Ovary (tissue), 9 donors: ENCODE data around the gene RASAL2. TPM values are rescaled to one million over a fixed set of nuclear protein-coding genes. Genes with fewer than 3 reads are reported as not detected.

ENCODE experiments used
- DNase-seq, 5 donors: peaks; one replicate each; pipeline ENCODE4 v3.0.0-alpha.2; 2019 to 2020
- H3K27ac ChIP-seq, 2 donors: fragments of 200-600 bp; one replicate each; pipeline versions ENCODE4 v1.5.1 to v1.8.0; 2019 to 2022
- H3K27me3 ChIP-seq: fragments of 200-600 bp; one replicate; pipeline ENCODE4 v1.8.0; 2022
- H3K36me3 ChIP-seq: fragments of 200-600 bp; sonication (generic); one replicate; pipeline ENCODE4 v1.5.1; 2019
- H3K4me1 ChIP-seq: one replicate; pipeline ENCODE4 v1.8.1; 2013; ENCODE audit warnings: mild to moderate bottlenecking, moderate library complexity; ENCODE audit not compliant: insufficient read depth
- H3K4me3 ChIP-seq: fragments of 200-600 bp; sonication (generic); one replicate; pipeline ENCODE4 v1.5.1; 2017
- H3K9me3 ChIP-seq, 2 donors: fragments of 200-600 bp in 1 of 2; sonication (generic) in 1 of 2; one replicate each; pipeline versions ENCODE4 v1.5.1 to v1.8.1; 2013 to 2019; ENCODE audit warnings: mild to moderate bottlenecking in 1 of 2, moderate library complexity in 1 of 2
- EP300 ChIP-seq: sonication (generic); formaldehyde crosslinking; IDR thresholded peaks from one replicate; pipeline ENCODE4 v1.6.1; 2017; ENCODE audit warnings: antibody characterized with exemption
- POLR2A ChIP-seq: fragments of 450-650 bp; IDR thresholded peaks from one replicate; pipeline ENCODE4 v1.6.1; 2017; ENCODE audit warnings: antibody characterized with exemption, mild to moderate bottlenecking, moderate library complexity
- WGBS, 3 donors: extraction: QIAGEN DNeasy Blood & Tissue Kit in 1 of 3; methylation state at CpG; one replicate each; pipeline versions ENCODE4 v1.1.5 to v1.1.7; 2013 to 2017; 5-methylcytosine and 5-hydroxymethylcytosine counted together
- intact Hi-C, 4 donors: fragments of 100-400 bp; cut with DNase I; formaldehyde crosslinking; loops; one replicate each; pipeline versions ENCODE4 v1.11.0 to v1.15.1; 2022 to 2023
- polyA plus RNA-seq, 2 donors: library from polyadenylated mRNA; stranded (reverse); fragments of 200-250 nt in 1 of 2; fragments of 350-450 nt in 1 of 2; fragmentation: Illumina TruSeq in 1 of 2; extraction: RNeasy Lipid Tissue Mini Kit (QIAGEN cat#74804) in 1 of 2; gene quantifications; one replicate each; pipeline ENCODE4 v1.2.3, GENCODE V29; 2013 to 2014
- total RNA-seq, 7 donors: library from RNA; depleted of rRNA in 2 of 7; stranded (reverse); fragments of >200 nt in 2 of 7; fragmentation: NEBNext Ultra II Directional in 3 of 7; extraction: Animal tissue kit (Norgen Biotek cat#: 25700) in 3 of 7; gene quantifications; one replicate each; pipeline versions ENCODE4 v1.1.0 to v1.2.4, GENCODE V29; 2016 to 2023
- TF ChIP-seq, protein P1 (sequence below), 3 donors: fragments of 450-650 bp in 2 of 3; fragments of 200-600 bp in 1 of 3; IDR thresholded peaks; one replicate each; pipeline versions ENCODE4 v1.5.1 to v1.8.0; 2016 to 2022; ENCODE audit warnings: antibody characterized with exemption in 3 of 3, mild to moderate bottlenecking in 1 of 3
- donor health status: DM: no; HTN: no; CAD: no; lungs with moderate emphysema.
- donor health status: DM: no; HTN: no; CAD: no.
- donor health status: Bipolar disorder and iron deficiency.
- donor health status: DM: yes; HTN: yes; CAD: no.
- donor health status: DM: no; HTN: no; CAD: no.
- donor health status: DM: yes; HTN: yes; CAD: no.

Gene RASAL2
- total and polyA plus RNA-seq, 9 donors, result 4.2 to 20.5 (median 11.5) TPM

DNA sequence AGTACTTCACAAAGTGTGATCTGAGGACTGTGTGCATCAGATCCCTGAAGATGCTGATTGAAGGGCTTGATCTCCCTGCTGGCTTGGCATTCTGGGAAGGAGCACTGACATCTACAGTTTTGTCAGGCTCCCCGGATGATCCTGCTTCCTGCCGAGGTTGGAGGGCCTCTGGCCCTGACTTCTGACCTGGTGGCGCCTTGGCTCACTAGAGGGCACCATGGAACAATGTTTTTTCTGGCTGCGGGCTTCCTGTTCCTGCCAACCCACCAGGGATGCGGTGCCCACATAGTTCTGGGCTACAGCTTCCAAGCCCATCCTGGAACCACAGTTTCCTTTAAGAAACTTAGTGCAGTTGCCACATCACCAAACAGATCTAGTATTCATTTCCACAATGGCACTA is 38.8 kb upstream of the RASAL2 start:
- 55 to 66% (median 58%) methylated on average over 5 of the region's 5 CpGs for WGBS, 3 donors
- no peak overlapping the region for H3K27ac ChIP-seq
- H3K9me3 ChIP-seq, result no peaks in the 10 kb centered on the region
- no peak for DNase-seq
- no peak overlapping the region for H3K4me3 ChIP-seq
- no peaks in the 10 kb centered on the region for H3K27me3 ChIP-seq
- peaks cover 7% of the 10 kb centered on the region for H3K4me1 ChIP-seq
- H3K36me3 ChIP-seq, result no peaks in the 10 kb centered on the region
- intact Hi-C loops, result no loop called here
- TF ChIP-seq, protein P1, sequence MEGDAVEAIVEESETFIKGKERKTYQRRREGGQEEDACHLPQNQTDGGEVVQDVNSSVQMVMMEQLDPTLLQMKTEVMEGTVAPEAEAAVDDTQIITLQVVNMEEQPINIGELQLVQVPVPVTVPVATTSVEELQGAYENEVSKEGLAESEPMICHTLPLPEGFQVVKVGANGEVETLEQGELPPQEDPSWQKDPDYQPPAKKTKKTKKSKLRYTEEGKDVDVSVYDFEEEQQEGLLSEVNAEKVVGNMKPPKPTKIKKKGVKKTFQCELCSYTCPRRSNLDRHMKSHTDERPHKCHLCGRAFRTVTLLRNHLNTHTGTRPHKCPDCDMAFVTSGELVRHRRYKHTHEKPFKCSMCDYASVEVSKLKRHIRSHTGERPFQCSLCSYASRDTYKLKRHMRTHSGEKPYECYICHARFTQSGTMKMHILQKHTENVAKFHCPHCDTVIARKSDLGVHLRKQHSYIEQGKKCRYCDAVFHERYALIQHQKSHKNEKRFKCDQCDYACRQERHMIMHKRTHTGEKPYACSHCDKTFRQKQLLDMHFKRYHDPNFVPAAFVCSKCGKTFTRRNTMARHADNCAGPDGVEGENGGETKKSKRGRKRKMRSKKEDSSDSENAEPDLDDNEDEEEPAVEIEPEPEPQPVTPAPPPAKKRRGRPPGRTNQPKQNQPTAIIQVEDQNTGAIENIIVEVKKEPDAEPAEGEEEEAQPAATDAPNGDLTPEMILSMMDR (IDR thresholded peaks at IDR 0.05), result no peak
- TF ChIP-seq POLR2A, result no peak
- no peak for TF ChIP-seq EP300

DNA sequence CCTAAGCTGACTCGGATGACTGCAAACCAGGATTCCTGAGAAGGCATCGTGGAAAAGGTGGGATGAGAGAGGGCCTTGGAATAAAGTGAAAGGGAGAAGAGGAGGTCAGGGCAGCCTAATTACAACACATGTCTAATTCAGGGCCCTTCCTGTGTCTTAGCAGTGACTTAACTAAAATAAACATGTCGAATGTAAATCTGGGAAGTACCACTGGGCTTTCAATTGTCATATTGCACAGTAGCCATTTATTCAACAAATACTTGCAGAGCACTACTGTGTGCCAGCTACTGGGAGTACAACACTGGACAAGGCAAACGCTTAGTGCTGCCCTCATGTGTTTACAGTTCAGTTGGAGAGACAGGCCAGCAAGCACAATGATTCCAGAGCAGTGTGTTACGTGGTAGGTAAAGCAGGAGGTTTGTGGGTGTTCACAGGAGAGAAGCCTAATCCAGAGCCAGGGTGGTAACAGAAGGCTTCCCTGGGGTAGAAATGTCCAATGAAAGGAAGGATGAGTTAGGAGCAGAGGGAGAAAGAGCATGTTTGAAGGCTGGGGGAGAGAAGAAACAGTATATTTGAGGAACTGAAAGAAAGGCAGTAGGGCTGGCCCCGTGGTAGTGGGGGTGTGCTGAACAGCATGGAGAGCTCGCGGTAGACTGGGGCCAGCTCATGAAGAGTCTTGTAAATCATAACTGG is 38.0 kb upstream of the RASAL2 start:
- TF ChIP-seq, protein P1 (IDR thresholded peaks at IDR 0.05), result no peak
- TF ChIP-seq POLR2A (no peak), EP300 (no peak)
- 79 to 83% (median 80%) methylated on average over 8 of the region's 8 CpGs for WGBS, 3 donors
- intact Hi-C loops, result no loop called here
- H3K9me3 ChIP-seq, result no peaks in the 10 kb centered on the region
- no peak overlapping the region for H3K27ac ChIP-seq
- H3K36me3 ChIP-seq, result no peaks in the 10 kb centered on the region
- no peak overlapping the region for H3K4me3 ChIP-seq
- DNase-seq, result no peak
- H3K4me1 ChIP-seq, result peaks cover 7% of the 10 kb centered on the region
- H3K27me3 ChIP-seq, result no peaks in the 10 kb centered on the region

DNA sequence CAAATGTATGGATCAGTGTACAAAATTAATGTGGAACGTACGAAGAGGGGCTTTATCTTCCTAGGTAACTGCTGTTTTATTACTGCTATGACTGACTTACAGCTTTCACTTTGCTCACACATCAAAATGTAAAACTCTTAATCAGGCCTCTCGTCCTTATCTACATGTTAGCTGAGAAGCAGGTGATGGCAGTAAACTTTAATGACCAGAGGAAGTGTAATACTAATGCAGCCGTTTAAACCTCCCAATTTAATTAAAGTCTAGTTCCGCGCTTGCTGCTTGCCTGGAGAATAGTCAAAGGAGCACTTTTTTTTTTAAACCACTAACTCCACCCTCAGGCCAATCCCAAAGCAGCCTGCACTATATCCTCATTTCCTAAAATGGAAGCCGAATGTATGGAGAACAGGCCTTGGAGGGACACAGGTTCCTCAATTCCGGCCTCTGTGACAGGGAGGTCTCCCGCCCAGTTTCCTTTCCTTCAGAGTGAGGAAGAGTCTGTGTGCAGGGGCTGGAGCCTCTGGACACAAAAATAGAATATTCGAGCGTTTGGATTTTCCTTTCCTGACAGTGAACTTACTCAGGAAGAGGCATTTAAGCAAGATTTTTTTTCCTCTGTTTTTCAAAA is 36.7 kb upstream of the RASAL2 start:
- Histone ChIP-seq H3K36me3 (no peaks in the 10 kb centered on the region), H3K9me3 (no peaks in the 10 kb centered on the region), H3K4me3 (no peak overlapping the region), H3K27ac (peak overlapping the region in 1 of 2 donors; percentile 38), H3K27me3 (no peaks in the 10 kb centered on the region), H3K4me1 (peaks cover 7% of the 10 kb centered on the region)
- TF ChIP-seq EP300, result no peak
- TF ChIP-seq POLR2A, result no peak
- TF ChIP-seq, protein P1 (IDR thresholded peaks at IDR 0.05), result no peak
- intact Hi-C loops, result no loop called here
- 37 to 64% (median 50%) methylated on average over 11 of the region's 11 CpGs for WGBS, 3 donors
- no peak for DNase-seq

DNA sequence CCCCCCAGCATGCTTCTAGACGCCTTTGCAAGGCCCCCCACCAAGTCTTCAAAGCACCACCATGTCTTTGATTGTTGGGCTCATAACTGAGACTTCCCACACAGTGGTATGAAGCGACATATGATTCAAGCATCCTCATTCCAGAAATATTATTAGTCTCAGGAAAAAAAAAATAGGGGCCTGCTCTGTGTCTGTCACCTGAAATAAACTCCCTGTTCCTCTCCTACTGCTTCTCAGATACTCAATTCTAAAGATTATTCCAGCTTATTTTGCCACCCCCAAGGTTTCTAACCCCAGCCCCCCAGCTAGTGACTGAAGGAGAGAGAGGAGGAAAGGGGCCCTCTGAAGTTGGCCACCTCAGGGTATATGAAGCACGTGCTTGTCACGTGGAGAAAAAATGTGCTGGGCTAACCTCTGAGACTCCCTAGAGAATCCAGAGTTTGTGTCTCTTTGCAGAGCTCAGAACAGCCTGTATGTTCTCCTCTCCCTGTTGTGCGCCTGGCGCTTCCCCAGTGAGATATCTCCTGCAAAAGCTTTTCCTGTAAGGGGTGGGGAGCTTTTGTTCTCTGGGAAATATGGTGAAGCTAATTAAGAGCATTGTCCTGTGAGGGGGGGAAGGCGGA is 35.9 kb upstream of the RASAL2 start:
- TF ChIP-seq POLR2A (no peak), EP300 (no peak)
- TF ChIP-seq, protein P1 (IDR thresholded peaks at IDR 0.05), result no peak
- Histone ChIP-seq H3K27ac (peak overlapping the region in 1 of 2 donors; percentile 38), H3K4me1 (peaks cover 4% of the 10 kb centered on the region), H3K4me3 (no peak overlapping the region), H3K36me3 (no peaks in the 10 kb centered on the region), H3K27me3 (no peaks in the 10 kb centered on the region), H3K9me3 (no peaks in the 10 kb centered on the region)
- peak; percentile 38 to 81 (median 63) for DNase-seq
- intact Hi-C loops, result no loop called here
- 3 to 12% (median 5%) methylated on average over 7 of the region's 7 CpGs for WGBS, 3 donors
